Measurements from ENCODE around the gene CCDC116. TPM values are rescaled to one million over a fixed set of nuclear protein-coding genes. Genes with fewer than 3 reads are reported as not detected.

The CCDC116 gene
- total RNA-seq, 1 donor from 2014 or later, result 0.41 TPM

GRCh38 chr22:21652547-21653545 is 20.3 kb downstream of the CCDC116 start:
- no peak for ATAC-seq
- DNase-seq, result no peak
- intact Hi-C loops (cut with DNase I), result no loop called here
- Histone ChIP-seq H3K36me3 (peaks cover 14% of the 10 kb centered on the region), H3K9me3 (no peaks in the 10 kb centered on the region), H3K27ac (peak overlapping the region; percentile 6), H3K4me1 (peaks cover 28% of the 10 kb centered on the region), H3K4me3 (peak overlapping the region; percentile 72), H3K27me3 (ENCODE audit: low read depth) (no peaks in the 10 kb centered on the region)
- TF ChIP-seq CTCF (IDR thresholded peaks at IDR 0.05), result no peak

GRCh38 chr22:21657020-21657359 is 24.4 kb downstream of the CCDC116 start:
- no peaks in the 10 kb centered on the region for H3K9me3 ChIP-seq
- no peak for ATAC-seq
- H3K27me3 ChIP-seq (ENCODE audit: low read depth), result no peaks in the 10 kb centered on the region
- H3K27ac ChIP-seq, result peak overlapping the region; percentile 56
- H3K4me3 ChIP-seq, result peak overlapping the region; percentile 76
- peaks cover 20% of the 10 kb centered on the region for H3K4me1 ChIP-seq
- intact Hi-C loops (cut with DNase I), result no loop called here
- H3K36me3 ChIP-seq, result no peaks in the 10 kb centered on the region
- no peak for TF ChIP-seq CTCF (IDR thresholded peaks at IDR 0.05)
- DNase-seq, result no peak

- DNase-seq, result peak; percentile 91
- Histone ChIP-seq H3K36me3 (no peaks in the 10 kb centered on the region), H3K4me3 (peak overlapping the region; percentile 76), H3K4me1 (peaks cover 16% of the 10 kb centered on the region), H3K9me3 (no peaks in the 10 kb centered on the region), H3K27ac (peak overlapping the region; percentile 56), H3K27me3 (ENCODE audit: low read depth) (no peaks in the 10 kb centered on the region)
- peak; percentile 93 to 97 for ATAC-seq
- TF ChIP-seq CTCF (IDR thresholded peaks at IDR 0.05), result peak; percentile 36
- intact Hi-C loops (cut with DNase I), result no loop called here
Measured at GRCh38 chr22:21657360-21658032, 24.9 kb downstream of the CCDC116 start.

- TF ChIP-seq CTCF (IDR thresholded peaks at IDR 0.05), result no peak
- Histone ChIP-seq H3K4me3 (no peak overlapping the region), H3K27ac (no peak overlapping the region), H3K36me3 (no peaks in the 10 kb centered on the region), H3K9me3 (no peaks in the 10 kb centered on the region), H3K27me3 (ENCODE audit: low read depth) (no peaks in the 10 kb centered on the region), H3K4me1 (peaks cover 13% of the 10 kb centered on the region)
- DNase-seq, result no peak
- ATAC-seq, result no peak
- intact Hi-C loops (cut with DNase I), result no loop called here
Measured at GRCh38 chr22:21659864-21660525, 27.4 kb downstream of the CCDC116 start.

GRCh38 chr22:21660904-21661303 is 28.3 kb downstream of the CCDC116 start:
- peaks cover 18% of the 10 kb centered on the region for H3K4me1 ChIP-seq
- intact Hi-C loops (cut with DNase I), result no loop called here

More at GRCh38 chr22:21660904-21661303, 28.3 kb downstream of the CCDC116 start:
- Histone ChIP-seq H3K27me3 (ENCODE audit: low read depth) (no peaks in the 10 kb centered on the region), H3K9me3 (no peaks in the 10 kb centered on the region), H3K36me3 (no peaks in the 10 kb centered on the region), H3K4me3 (no peak overlapping the region), H3K27ac (no peak overlapping the region)
- ATAC-seq (no peak), DNase-seq (no peak)
- no peak for TF ChIP-seq CTCF (IDR thresholded peaks at IDR 0.05)

Measured in lower lobe of right lung (tissue), 2 donors.